Renal cortical epithelial cell (primary cell): ENCODE data around the gene SLC4A11. TPM values are rescaled to one million over a fixed set of nuclear protein-coding genes. Genes with fewer than 3 reads are reported as not detected.

ENCODE experiments used
- DNase-seq: peaks from one replicate; pipeline ENCODE4 v3.0.0-alpha.2; 2011; ENCODE audit warnings: low read depth
- total RNA-seq: library from RNA; depleted of rRNA; stranded (reverse); fragments of >200 nt; gene quantifications from 2 replicates; pipeline ENCODE4 v1.2.3, GENCODE V29; 2014

The SLC4A11 gene
- 3.1 and 3.8 TPM in 2 replicates for total RNA-seq

GRCh38 chr20:3239026-3239866 is at the start of gene SLC4A11:
Gene SLC4A11, minus strand, starts transcription at chr20:3239190. Its CDS starts 53 bp downstream, at chr20:3239137.
- peak; percentile 43 for DNase-seq

- DNase-seq, result no peak
Observed at GRCh38 chr20:3283222-3283820, 44.3 kb upstream of the SLC4A11 start.

- DNase-seq, result peak; percentile 23
Observed at GRCh38 chr20:3282271-3283221, 43.6 kb upstream of the SLC4A11 start.

GRCh38 chr20:3281437-3281836 is 42.4 kb upstream of the SLC4A11 start:
- DNase-seq, result no peak

GRCh38 chr20:3279761-3280160 is 40.8 kb upstream of the SLC4A11 start:
- no peak for DNase-seq

- no peak for DNase-seq
Observed at GRCh38 chr20:3277686-3278465, 38.9 kb upstream of the SLC4A11 start.

- peak; percentile 27 for DNase-seq
Observed at GRCh38 chr20:3276680-3277015, 37.7 kb upstream of the SLC4A11 start.

- DNase-seq, result no peak
Observed at GRCh38 chr20:3275966-3276679, 37.1 kb upstream of the SLC4A11 start.

- DNase-seq, result no peak
Observed at GRCh38 chr20:3275064-3275935, 36.3 kb upstream of the SLC4A11 start.

GRCh38 chr20:3273371-3273770 is 34.4 kb upstream of the SLC4A11 start:
- no peak for DNase-seq

GRCh38 chr20:3270051-3270450 is 31.1 kb upstream of the SLC4A11 start:
- DNase-seq, result no peak

GRCh38 chr20:3262566-3262965 is 23.6 kb upstream of the SLC4A11 start:
- no peak for DNase-seq

- no peak for DNase-seq
Observed at GRCh38 chr20:3258429-3258828, 19.4 kb upstream of the SLC4A11 start.

- DNase-seq, result no peak
Observed at GRCh38 chr20:3255728-3256127, 16.7 kb upstream of the SLC4A11 start.

GRCh38 chr20:3251806-3252205 is 12.8 kb upstream of the SLC4A11 start:
- DNase-seq, result no peak

- no peak for DNase-seq
Observed at GRCh38 chr20:3250091-3250504, 11.1 kb upstream of the SLC4A11 start.

GRCh38 chr20:3248993-3249347 is 10.0 kb upstream of the SLC4A11 start:
- DNase-seq, result no peak

- DNase-seq, result no peak
Observed at GRCh38 chr20:3248167-3248992, 9.4 kb upstream of the SLC4A11 start.

- DNase-seq, result no peak
Observed at GRCh38 chr20:3247638-3248037, 8.6 kb upstream of the SLC4A11 start.
